Midbrain (tissue), 1 donor: Measurements from ENCODE around the gene MAGEB4.
"Not testable (repeated sequence)": the region's sequence is repeated elsewhere in the genome, so short reads cannot be mapped to it uniquely, and the experiment has no call there.

Source experiments
- DNase-seq: peaks from one replicate; lab custom pipeline; 2025; lab: John Stamatoyannopoulos, UW

Gene MAGEB4

GRCh38 chrX:30241724-30242415 lies at the start of gene MAGEB4:
TSS of gene MAGEB4 (plus strand) at chrX:30242000. CDS start at chrX:30242136, 136 bp downstream.
- DNase-seq: no peak

GRCh38 chrX:30193910-30194309 lies 47.9 kb upstream of the MAGEB4 start:
- DNase-seq: not testable (repeated sequence)

GRCh38 chrX:30196322-30196721 lies 45.5 kb upstream of the MAGEB4 start:
- no peak for DNase-seq

- DNase-seq: no peak
These were observed 29.6 kb upstream of the MAGEB4 start for GRCh38 chrX:30212172-30212571.

- DNase-seq: no peak
These were observed 26.4 kb upstream of the MAGEB4 start, which contains the start of gene MAGEB2 for GRCh38 chrX:30215357-30215843. TSS of gene MAGEB2 (plus strand) at chrX:30215563. CDS start at chrX:30218581, 3,018 bp downstream.

GRCh38 chrX:30217465-30217864 lies 24.3 kb upstream of the MAGEB4 start:
- DNase-seq: no peak

- DNase-seq: no peak
These were observed 22.4 kb upstream of the MAGEB4 start for GRCh38 chrX:30219372-30219771.

- DNase-seq: no peak
These were observed 21.1 kb upstream of the MAGEB4 start for GRCh38 chrX:30220661-30221060.

- DNase-seq: no peak
These were observed 17.3 kb upstream of the MAGEB4 start for GRCh38 chrX:30224536-30224935.

- no peak for DNase-seq
These were observed 13.3 kb upstream of the MAGEB4 start for GRCh38 chrX:30228526-30228925.

- no peak for DNase-seq
These were observed 11.4 kb upstream of the MAGEB4 start, which contains the start of gene MAGEB3 for GRCh38 chrX:30230395-30230794. TSS of gene MAGEB3 (plus strand) at chrX:30230657. CDS start at chrX:30235925, 5,268 bp downstream.

GRCh38 chrX:30246769-30247489 lies 5.1 kb downstream of the MAGEB4 start, which contains the start of gene MAGEB1:
TSS of gene MAGEB1 (plus strand) at chrX:30247146. CDS start at chrX:30250494, 3,348 bp downstream.
- DNase-seq: no peak

GRCh38 chrX:30248854-30249253 lies 7.1 kb downstream of the MAGEB4 start:
- no peak for DNase-seq

GRCh38 chrX:30253257-30253656 lies 11.5 kb downstream of the MAGEB4 start:
- DNase-seq: no peak

- no peak for DNase-seq
These were observed 18.1 kb downstream of the MAGEB4 start for GRCh38 chrX:30259927-30260326.

GRCh38 chrX:30261012-30261411 lies 19.2 kb downstream of the MAGEB4 start:
- no peak for DNase-seq

- no peak for DNase-seq
These were observed 21.0 kb downstream of the MAGEB4 start for GRCh38 chrX:30262763-30263162.

GRCh38 chrX:30270639-30271038 lies 28.8 kb downstream of the MAGEB4 start:
- no peak for DNase-seq

GRCh38 chrX:30275498-30275897 lies 33.7 kb downstream of the MAGEB4 start:
- no peak for DNase-seq

- no peak for DNase-seq
These were observed 36.6 kb downstream of the MAGEB4 start for GRCh38 chrX:30278365-30278764.

- no peak for DNase-seq
These were observed 38.6 kb downstream of the MAGEB4 start for GRCh38 chrX:30280428-30280827.

- no peak for DNase-seq
These were observed 40.7 kb downstream of the MAGEB4 start for GRCh38 chrX:30282527-30282926.
